HG02870 (cell line): ENCODE measurements around the gene DUSP5.
"Not testable (repeated sequence)": the region's sequence is repeated elsewhere in the genome, so short reads cannot be mapped to it uniquely, and the experiment has no call there.

Source experiments
- ATAC-seq: cut with Tn5 transposase; IDR thresholded peaks from one replicate; pipeline ENCODE4 v1.9.1; 2021; ENCODE audit warnings: mild to moderate bottlenecking, moderate library complexity; ENCODE audit not compliant: unreplicated experiment

DUSP5 gene

DNA sequence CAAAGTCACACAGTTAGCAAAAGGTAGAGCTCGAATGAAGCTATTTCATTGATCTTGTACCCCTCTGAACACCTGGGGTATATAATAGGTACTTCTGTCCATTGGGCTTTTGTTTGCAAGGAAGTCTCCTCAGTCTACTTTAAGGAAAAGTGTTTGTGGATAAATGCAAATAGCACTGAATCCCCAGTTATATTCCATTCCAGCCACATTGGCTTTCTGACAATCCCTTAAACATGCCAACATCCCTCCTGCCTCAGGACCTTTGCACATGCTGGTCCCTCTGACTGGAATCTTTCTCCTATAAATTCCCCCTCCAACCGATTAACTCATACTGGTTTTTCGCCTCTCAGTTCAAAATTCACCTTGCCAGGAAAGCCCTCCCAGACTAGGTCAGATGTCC is 17.1 kb downstream of the DUSP5 start:
- no peak for ATAC-seq

DNA sequence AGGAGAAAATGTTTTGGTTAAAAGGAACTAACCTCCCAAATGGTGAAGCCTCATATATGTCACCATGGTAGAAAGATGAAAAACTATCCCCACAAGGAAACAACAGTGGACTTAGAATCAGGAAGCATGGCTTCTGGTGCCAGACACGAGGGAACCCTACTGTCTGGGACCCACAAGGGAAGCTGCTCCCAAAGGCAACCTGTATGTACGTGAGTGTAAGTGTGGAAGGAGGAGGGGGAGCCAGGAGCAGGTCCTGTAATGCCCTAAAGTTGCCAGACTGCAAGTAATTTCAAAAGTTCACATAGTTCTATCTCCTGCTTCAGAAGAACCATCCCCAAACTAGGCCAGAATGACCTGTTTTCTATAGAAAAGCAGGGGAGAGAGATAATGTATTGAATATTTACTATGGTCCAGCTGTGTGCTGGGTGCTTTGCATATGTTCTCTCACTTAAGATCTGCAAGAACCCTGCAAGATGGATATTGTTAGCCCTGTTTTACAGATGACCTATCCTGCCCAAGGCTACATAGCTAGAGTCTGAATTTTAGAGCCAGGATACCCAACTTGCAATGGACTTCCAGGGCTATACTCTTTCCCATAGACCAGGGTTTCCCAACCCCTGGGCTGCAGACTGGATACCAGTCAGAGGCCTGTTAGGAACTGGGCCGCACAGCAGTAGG is 19.2 kb downstream of the DUSP5 start:
- no peak for ATAC-seq

DNA sequence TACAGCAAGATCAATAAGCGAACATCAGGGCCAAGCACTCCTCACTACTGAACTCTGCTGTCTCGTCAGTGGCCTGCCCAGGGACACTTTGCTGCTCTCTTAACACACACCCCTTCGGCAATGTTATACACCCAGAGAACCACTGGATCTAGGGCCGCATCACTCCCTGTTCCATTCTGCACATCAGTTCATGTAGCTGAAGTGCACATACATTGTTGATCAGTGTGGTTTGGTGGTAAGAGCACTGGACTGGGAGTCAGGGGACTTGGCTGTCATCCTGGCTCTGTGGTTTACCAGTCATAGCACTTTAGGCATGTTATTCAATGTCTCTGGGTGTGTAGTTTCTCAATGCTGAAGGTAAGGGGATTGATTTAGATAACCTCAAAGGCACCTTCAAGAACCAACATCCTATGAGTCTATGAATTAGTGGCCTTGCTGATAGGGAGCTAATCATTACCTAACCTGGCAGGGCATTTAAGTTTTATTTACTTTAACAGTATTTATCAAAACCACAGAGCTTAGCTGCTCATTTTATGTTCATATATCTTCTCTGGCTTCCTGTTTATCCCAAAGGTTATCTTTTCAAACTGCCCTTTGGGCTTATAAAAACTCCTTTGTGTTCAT is 24.8 kb downstream of the DUSP5 start:
- ATAC-seq: no peak

DNA sequence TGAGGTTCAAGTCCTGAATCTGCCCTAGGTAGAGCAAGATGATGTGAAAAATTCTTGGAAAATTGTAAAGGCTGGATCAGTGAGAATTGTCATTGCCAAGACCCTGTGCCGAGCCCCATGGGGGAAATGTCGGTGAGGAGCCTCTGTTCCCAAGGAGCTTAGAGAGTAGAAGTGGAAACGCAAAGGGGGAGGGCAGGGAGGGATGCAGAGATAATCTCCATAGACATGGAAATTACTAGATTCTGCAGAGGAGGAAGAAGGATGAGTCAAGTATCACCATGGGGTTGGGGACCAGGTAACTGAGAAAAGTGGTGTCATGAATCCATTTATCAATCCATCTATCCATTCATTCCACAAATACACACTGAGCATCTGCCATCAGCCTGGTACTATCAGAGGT is 26.0 kb downstream of the DUSP5 start:
- no peak for ATAC-seq

DNA sequence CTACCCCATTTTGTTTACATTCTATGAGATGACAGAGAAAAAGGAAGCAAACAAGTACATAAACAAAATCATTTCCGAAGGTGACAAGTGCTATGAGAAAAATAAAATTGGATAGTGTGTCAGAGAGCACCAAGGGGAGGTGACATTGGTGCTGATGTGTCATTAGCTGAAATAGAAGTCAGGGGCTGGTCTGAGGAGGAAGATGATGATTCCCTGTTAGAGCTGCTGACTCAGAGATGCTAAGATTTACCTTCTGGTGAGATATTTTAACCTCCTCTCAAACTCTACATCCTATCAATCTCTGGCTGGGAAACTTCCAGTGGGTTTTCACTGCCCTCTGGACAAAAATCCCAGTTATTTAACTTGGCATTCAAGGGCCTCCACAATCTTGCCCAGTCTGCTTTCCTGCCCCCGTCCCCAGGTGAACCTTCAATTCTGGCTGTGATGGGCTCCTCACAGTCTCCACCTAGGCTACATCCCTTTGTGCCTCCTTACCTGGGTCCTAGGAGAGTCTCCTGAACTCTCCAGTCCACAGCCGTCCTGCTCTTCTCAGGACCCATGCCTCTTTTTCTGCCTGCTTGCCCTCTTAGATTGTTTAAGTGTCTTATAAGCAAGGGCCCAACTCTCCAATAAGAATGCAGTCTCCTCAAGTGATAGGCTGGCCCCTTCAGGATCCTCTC is 26.6 kb downstream of the DUSP5 start:
- no peak for ATAC-seq

DNA sequence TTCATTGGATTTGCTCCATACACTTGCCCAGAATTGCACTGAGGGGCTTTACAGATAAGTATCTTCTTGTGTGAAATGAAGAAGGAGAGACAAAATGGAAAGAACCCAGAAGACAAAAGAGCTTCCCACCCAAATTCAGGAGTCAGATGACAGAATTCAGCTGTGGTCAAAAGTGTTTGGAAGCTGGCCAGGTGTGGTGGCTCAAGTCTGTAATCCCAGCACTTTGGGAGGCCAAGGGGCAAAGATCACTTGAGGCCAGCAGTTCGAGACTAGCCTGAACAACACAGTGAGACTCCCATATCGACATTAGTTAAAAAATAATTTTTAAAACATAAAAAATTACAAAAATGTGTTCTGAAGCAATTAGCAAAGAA is 27.1 kb downstream of the DUSP5 start:
- ATAC-seq: no peak

DNA sequence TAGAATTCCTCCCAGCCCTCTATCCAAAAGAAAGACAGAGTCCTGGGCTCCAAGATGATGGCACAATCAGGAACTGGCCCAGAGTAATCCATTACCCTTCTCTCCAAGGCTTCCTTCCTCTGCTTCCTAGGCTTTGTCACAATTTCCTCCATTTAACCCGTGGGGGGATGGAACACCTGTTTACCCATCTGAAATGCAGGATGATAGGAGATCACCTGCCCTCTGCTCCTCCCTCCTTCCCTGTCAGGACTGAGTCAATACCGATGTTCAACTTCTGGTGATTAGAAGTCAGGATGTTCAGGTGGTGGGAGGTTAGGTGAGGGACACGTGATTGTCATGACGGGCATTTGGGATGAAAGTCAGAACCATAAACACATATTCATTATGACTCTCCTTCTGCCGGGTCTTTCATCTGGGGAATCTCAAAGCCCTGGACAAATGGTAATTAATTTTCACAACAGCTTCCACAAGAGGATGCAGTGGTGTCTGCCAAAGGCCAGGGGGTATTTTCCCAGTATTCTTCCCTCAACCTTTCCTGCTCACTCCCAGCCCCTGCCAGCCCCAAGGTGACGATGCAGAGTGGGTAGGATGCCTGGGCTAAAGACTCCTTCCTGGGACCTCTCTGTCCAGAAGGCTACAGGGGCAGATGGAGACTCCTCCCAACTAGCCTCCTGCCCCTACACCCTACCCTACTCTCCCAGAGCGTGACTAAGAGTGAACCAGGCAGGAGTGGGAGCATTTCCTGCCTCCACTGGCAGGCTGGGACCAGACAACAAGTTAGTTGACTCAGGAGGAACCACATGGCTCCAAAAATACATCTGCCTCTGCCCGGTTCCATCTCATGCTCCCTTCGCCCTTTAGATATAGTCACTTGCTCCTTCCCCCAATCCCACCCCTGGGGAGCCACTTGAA is 27.9 kb downstream of the DUSP5 start:
- ATAC-seq: no peak

DNA sequence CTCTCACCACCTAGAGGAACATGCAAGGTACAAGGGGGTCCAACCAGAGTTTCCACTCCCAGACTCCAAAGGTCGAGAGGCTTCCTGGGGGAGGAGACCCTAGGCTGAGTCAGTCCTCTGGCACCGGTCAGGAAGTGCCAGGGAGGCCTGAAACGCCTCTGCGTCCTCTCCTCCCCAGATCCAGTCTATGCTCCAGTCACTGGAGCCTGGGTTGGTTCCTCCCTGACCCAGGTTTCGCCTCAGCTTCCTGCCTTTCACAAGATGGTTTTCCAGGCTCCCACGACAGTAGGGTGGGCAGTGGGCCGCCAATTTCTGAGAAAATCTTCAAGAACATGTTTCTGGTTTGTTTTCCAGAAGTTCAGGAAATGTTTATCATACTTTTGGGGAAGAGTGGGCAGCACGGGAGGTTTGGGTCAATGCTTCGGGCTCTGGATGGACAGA is 30.0 kb downstream of the DUSP5 start:
- ATAC-seq: no peak

DNA sequence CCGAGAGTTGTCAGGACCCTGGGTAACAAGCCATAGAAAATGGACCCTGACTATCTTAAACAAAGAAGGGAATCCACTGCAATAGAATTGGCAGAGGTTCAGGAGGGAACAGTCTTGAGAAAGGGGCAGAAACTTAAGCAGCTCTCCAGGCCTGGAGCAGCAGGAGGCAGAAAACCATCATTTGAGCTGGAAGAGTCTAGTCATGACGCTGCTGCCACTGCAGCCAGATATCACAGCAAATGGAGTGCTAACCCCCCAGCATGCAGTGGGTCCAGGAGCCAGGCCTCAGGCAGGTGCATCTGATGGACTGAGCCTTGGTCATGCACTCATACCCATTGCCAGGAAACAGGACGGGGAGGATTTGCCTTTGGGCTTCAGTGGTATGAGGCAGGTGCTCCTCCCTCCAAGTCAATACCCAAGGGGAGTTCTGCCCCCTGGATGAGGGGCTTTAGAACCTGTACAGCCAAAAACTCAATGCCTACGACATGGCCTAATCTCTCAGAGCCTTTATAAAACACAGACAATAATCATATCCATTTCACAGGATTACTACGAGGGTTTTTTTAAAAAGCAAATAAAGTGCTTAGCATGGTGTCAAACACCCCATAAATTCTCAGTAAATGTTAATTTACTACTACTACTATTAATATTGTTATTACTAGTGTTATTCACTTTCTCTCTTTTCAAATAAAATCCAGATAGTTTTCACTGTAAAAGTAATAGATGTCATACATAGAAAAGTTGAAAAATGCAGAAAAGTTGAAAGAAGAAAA is 30.7 kb downstream of the DUSP5 start:
- peak; percentile 5 for ATAC-seq

DNA sequence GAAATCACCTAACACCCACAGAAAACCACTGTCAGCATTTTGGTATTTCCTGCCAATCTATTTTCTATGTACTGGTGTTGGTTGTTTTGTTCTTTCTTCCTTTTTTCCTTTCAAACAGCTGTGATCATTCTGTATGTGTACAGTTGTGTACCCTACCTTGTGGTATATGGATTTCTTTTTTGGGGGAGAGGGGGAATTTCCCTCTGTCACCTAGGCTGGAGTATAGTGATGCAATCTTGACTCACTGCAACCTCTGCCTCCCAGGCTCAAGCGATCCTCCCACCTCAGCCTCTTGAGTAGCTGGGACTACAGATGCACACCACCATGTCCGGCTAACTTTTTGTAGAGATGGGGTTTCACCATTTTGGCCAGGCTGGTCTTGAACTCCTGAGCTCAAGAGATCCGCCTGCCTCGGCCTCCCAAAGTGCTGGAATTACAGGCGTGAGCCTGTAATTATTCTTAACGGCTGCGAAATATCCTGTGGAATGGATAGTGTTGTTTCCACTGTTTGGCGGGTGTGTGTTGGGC is 31.4 kb downstream of the DUSP5 start:
- ATAC-seq: peak; percentile 80

DNA sequence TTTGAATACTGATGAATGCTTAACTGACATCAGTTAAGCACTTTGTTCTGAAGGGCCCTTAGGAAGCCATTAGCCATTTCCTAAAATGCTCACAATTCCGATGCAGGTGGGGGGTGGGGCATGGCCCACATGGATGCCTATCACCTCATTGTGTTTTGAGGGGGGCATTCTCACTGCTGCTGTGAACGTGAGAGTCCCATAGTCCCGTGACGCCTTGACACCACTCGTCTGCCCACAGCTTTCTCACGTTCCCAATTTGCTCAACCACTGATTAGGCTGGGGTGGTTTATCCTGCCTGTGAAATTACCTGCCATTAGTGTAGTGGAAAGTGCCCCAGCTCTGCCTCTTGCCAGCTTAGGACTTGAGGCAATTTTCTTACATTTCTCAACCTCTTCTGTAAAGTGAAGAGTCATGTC is 31.9 kb downstream of the DUSP5 start:
- no peak for ATAC-seq

DNA sequence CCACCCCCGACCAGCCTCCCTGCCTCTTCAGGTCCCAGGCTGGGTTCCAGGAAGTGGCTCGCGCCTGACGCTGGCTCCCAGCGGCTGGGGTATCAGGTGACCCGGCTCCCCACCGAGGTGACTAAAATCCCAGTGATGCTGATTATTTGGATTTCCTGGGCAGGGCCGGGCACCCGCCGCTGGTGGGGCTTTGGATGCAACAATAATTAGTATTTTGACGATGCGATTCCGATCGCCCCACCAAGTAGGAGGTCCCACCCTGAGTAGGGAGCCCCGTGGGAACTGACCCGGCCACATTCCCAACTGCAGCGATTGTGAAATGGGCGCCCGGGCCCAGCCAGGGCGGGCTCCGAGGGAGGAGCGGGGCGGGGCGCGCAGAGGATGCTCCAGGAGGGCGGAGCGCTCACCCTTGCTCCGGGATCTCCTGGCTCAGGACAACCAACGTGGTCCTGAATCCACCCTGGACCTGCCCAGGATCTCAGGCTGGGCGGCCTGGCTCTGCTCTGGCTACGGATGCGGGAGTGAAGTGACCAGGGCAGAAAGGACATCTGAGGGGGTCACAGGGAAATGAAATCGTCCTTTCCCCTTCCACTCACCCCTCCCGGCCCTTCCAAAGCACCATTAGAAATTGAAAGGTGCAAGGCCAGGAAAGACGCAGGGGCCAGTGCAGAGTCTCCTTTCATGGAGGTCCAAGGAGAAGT is 32.6 kb downstream of the DUSP5 start:
- no peak for ATAC-seq

DNA sequence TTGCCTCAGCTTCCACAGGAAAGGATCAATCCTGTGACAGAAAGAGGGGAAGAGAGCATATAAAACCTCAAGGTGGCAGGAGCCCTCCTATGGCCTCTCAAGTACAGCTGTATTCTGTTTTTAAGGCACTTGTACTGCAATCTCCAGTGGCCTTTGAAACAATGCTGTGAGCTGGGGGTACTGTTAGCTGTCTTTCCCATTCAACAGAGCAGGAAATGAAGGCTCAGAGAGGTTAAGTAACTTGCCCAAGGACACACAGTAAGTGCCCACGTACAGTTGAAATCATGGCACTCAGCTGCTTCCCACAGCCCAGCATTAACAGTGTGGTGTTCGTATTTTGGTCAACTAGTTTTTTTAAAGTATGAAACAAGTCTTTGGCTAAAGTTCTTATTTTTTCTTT is 34.0 kb downstream of the DUSP5 start:
- ATAC-seq: no peak

DNA sequence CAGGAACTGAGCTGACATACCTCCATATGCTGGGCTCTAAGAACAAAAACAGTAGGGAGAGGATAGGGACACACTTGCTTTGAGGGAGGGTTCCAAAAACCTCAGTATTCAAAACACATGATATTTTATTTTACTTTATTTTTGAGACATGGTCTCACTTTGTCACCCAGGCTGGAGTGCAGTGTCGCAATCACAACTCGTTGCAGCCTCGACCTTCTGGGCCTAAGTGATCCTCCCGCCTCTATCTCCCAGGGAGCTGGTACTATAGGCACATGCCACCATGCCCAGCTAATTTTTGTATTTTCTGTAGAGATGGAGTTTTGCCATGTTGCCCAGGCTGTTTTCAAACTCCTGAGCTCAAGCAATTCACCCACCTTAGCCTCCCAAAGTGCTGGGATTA is 34.9 kb downstream of the DUSP5 start:
- not testable (repeated sequence) for ATAC-seq

DNA sequence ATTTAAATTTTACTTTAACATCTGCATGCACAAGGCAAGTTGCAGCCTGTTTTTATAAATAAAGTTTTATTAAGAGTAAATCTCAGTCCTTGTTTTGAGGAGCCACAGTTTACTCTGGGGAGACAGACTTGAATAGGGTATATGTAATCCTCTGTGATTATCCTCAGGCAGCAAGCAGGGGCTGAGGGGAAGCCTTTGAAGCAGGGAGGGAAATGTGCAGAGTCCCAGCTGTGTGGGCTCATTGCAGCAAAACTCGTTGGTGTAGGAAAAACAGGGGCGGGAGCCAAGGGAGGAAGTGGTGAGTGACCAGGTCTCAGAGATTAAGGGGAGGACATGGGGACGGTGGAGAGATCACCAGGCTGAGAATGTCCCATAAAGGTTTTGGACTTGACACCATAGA is 35.4 kb downstream of the DUSP5 start:
- ATAC-seq: no peak

DNA sequence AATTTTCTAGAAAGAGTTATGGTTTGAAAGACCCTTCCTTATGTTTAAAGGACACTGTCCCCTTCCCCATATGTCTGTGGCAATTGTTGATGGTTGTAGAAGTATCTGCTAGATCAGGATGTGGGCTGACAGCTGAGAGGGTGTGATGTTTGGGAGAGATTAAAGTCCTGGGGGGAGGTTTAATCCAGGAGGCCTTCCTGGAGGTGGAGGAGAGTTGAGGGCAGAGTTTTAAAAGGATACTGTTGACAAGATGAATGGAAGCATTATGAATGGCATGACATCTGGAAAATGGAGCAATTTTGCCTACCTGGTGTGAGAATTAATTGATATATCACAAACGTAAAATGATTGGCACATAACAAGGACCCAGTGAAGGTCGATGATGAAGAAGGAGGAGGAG is 36.9 kb downstream of the DUSP5 start:
- ATAC-seq: no peak

DNA sequence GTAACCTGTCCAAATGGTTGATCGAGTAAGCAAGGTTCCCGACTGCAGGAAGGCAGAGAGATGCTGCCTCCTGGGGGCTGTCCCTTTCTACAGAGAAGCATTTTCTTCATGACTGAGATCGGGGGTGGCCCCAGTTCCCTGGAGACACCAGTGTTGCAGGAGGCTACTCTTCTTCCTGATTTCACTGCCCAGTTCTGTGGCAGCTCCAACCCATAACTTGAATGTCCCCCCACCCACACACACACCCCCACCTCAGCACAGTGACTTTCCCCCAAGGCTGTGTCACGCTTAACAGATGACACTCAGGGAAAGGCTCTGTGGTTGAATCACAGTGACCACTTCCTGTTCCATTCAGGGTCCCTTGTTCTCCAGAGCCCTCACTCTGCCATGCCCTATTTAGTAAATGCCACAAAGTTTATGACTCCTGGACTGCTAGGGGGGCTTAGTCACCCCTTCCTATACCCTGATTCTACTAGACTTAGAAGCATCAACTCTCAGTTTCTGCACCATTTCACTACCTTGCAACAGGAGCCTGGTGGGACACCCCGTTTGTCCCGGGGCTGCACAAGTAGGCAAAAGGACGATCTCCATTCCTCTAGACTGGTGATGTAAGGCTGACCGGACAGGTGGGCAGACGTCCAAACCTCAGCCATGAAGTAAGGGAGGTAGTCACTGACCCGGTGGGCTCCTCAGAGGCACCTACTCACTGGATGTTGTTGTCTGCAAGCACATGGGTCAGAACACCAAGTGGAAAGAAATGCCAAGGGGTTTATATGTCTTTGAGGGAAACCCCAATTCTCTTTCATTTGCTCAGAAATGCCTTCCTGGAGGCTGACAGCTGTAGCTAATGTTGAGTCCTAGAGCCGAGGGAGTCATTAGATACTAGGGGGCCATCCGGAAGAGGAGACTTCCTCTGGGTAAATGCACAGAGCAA is 38.5 kb downstream of the DUSP5 start:
- ATAC-seq: peak; percentile 85

DNA sequence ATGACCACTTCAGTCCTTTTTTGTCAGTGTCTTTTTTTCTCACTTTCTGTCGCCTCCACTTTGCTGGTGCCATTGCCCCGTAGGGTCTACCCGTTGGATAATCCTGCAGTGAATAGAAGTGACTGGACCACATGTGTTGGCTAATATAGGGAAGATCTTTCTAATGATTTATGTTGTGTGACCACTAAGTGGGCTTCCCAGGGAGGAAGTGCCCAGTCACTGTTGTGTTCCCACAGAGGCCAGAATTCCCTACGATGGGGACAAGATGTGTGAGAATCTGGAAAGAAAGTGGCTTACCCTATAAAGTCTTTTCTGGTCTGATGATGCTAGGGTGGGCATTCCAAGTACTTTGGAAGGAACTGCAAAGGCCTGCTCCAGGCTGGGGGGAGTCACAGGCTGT is 41.4 kb downstream of the DUSP5 start:
- ATAC-seq: no peak

DNA sequence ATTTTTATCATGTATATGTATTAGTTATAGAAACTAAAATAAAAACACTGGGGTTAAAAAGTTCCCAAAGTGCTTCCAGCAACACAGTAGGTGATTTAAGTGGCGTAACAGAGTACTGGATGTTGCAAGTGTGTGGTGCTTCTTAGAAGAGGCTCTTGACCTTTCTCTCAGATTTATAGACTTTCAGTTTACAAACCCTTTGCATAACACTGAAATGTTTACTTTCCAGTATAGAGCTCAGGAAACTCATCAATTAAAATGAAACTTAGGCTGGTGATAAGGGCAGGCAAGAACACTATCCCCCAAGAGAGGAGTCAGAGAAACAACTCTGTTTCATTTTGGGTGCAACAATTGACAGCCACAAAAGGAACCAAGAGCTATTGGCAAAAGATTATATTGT is 42.3 kb downstream of the DUSP5 start:
- ATAC-seq: no peak
